Measurements from ENCODE around the gene CENPN. TPM values are rescaled to one million over a fixed set of nuclear protein-coding genes. Genes with fewer than 3 reads are reported as not detected.

CENPN gene
- total and polyA plus RNA-seq, 2 of the 8 experiments (the other 6 are each of a cell fraction or from before 2014, with no cell fraction given): 32.8 to 67.0 TPM

- TF ChIP-seq NRF1 (IDR thresholded peaks at IDR 0.05; ENCODE audit: low read depth, low read length): no peak
Observed at GRCh38 chr16:81077076-81077940, 70.3 kb downstream of the CENPN start, which contains the start of gene C16orf46 (continued).
